HG03280 (cell line): ENCODE results near the gene PGLYRP2.

Experiments
- ATAC-seq: cut with Tn5 transposase; IDR thresholded peaks from one replicate; pipeline ENCODE4 v1.9.1; 2021; ENCODE audit warnings: mild to moderate bottlenecking, moderate library complexity; ENCODE audit not compliant: unreplicated experiment

PGLYRP2 gene

DNA sequence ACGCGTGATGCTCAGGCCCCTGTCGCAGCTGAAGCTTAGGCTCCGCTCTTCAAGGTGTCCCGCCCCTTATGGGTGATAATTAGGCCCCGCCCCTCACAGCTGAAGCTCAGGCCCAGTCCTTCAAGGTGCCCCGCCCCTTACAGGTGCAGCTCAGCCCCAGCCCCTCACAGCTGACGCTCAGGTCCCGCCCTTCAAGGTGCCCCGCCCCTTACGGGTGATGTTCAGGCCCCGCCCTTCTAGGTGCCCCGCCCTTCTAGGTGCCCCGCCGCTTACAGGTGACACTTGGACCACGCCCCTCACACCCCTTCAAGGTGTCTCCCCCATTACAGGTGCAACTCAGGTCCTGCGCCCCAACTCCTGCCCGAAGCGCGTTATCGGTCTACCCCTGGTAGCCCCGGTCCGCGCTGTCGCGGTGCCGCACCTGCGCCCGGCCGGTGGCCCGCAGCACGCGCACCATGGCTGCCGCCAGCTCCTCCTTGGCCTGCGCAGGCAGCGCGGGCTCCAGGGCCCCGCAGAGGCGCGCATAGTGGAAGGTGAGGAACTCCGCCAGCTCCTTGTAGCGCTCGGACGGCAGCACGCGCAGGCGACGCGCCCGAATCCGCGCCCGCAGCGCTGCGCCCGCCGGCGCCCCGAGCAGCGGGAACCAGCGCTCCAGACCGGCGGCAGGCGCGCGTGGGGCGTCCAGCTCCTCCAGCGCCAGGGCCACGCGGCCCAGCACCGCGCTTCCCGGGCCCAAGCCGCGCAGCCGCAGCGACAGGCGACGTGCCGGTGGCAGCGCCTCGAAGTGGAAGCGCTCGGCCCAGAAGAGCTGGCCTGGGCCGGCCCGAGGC lies 22.2 kb downstream of the PGLYRP2 start:
- ATAC-seq, result no peak

DNA sequence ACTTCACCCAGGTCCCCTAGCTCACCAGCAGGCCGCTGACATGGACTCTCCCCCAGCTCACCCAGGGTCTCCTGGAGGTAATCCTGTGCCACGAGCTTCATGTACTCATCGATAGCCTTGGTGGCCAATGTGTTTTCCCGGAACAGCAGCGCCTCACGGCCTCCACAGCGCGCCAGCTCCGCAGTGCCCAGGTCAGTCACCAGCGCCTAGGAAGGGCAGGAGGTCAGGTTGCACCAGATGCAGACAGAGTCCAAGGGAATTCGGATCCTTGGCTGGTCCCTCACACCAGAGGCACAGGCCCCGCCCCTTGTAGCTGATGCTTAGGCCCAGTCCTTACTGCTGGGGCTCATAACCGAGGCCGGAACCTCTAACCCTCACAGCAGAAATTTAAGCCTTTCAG lies 22.9 kb downstream of the PGLYRP2 start:
- no peak for ATAC-seq

DNA sequence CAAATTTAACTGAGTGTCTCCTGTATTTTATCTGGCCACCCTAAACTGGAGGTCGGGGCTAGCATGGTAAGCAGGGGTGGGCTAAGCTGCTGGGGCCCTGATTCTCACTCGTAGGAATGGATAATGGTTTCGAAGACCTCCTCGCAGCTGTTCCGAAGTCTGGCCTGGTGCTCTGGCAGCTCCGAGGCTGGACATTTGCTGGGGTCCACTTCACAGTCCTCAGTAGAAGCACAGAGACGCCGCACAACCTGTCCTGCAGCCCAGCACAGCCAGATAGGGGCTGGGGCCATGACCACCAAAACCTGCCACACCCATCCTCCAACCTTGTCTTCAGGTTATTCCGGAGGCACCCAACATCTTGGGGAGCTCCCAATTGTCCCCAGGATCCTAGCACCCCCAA lies 23.3 kb downstream of the PGLYRP2 start:
- no peak for ATAC-seq

DNA sequence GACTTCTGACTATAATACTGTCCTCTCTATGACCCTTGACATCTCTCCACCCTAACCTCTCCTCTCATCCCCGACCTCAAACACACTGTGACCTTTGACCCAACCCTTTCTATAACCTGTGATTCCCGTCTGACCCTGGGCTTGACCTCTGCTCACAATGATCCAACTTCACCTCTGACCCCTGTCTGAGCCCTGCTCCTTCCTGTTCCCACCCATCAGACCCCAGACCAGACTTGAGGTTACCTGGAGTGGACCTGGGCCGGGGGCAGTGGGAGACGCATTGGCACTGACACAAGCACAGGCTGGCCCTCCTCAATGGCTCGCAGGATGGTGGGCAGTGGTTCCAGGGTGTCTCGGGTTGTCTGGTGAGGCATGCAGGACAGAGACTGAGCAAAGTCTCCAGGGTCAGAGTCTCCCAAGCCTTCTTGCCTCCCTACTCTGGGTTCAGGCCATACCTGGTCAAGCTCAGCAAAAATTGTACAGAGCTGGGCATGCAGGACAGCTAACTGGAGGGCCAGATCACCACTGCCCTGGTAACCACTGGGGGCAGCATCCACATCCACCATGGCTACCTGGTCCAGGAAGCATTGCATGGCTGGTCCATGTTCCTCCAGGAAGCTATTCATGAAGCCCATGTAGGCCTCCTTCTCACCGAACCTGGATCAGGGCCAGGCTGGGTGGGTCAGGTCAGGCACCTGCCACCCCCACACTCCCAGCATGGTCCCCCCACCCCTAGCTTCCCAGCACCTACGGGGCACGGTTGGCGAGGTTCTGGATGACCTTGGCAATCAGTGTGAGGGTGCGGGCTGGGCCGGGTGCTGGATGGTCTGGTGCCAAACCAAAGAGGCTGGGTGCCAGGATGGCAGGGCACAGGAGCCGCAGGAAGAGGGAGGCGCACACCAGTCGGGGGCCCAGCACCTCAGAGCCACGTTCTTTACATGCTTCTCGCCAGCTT lies 25.1 kb downstream of the PGLYRP2 start:
- ATAC-seq, result no peak

DNA sequence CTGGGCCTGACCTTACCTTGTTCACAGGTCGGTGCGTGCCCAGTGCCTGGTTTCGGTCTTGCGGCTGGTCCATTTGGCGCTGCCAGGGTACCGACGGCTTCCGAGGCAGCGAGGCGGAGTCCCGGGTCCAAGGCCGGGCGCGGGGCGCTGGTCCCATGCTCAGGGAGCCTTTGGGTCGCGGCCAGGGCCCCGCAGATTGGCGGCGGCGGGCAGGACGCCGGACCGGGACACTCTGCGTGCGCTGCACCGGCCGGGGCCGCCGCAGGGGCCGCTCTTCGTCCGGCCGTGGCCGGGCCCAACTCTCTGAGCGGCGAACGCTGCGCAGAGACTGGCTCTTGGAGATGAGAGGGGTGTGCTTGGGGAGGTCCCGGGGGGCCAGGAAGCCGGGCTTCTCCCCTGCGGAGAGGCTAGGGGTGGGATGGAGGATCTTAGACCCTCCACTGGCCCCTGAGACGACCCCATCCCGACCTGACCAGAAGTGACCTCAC lies 26.2 kb downstream of the PGLYRP2 start:
- no peak for ATAC-seq

DNA sequence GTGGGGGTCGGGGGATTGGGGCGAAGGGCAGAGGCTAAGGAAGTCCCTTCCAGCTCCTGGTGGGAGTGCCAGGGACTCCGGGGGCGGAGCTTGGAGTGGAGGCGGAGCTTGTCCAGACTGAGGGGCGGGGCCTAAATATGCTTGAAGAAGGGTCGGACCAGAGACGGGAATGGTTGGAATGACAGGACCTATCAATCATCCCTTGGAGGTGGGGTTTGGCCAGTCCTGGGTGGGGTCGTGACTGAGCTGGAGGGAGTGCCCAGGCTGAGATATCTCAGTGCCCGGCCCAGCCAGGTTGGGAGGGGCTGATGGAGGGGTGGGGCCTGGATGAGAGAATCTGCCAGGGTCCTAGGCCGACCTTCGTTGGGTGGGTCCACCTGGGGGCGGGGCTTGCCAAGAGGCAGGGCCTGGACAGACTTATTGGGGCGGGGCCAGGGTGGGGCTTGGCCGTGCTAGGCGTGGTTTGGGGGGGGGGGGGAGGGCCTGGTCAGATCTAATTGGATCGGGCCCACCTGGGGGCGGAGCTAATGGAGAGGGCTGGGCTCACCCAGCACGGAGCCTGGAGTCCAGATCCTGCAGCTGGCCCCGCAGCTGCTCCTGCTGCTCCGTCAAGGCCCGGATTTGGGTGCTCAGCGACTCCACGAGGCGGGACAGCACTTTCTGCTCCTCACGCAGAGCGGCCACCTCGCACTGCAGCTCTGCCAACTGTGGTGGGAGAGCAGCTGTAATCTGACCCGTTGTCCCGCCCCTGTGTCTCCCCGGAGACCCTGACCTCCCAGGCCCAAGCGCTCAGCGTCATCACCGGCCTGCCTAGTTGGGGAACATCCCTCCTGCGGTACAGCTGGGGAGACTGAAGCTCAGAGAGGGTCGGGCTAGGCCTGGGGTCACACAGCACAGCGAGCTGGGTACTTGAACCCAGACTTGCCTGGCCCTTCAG lies 26.9 kb downstream of the PGLYRP2 start:
- no peak for ATAC-seq

DNA sequence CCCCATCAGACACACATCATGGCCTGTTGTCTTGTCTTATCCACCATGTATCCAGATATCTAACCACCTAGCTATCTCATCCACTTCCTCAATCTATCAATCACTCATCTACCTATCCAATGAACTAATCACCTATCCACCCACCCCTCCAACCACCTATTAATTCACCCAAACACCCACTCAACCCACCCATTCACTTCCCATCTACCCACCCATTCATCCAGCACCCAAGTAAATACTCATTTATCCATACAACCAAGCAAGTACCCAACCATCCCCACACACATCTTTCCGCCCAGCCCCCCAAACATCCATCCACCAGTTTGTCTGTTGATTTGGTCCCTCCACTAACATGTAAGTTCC lies 28.8 kb downstream of the PGLYRP2 start:
- ATAC-seq, result no peak

DNA sequence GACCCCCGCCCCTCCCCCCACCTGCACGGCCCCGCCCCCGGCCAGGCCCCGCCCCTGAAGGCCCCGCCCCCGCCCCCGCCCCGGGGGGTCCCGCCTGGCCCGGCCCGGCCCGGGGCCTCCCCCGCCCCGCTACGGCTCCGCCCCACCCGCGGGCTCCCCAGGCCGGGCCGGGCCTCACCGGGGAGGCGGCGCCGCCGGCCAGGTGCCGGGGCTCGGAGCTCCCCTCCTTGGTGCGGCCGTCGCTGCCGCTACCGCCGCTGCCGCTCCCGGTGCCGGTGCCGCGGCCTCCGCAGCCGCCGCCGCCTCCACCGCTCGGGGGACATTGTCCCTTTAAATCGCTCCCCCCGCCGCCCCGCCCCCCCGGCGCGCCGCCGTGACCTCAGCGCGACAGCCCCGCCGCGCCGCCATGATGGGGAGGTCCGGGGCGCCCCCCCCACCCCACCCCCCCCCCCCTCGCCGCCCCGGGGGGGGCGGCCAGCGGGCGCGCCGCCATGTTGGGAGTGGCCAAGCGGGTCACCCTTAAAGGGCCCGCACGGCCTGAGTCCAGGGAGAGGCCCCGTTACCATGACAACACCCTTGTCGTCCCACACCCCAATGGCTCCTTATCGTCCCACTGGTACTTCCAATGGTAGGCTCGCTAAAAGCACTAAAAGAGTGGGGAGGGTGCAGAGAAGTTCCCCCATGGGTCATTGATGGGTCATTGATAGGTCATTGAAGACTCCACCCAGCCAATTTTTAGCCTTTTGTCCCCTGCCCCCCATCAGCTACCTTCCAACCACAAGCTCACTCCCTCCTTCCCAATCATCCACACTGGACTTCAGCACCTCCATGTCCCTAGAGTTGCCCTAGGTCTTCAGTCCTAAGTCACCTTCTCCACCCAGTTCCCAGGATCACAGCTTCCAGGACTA lies 29.4 kb downstream of the PGLYRP2 start, which contains the start of gene WIZ:
WIZ (minus strand) TSS at position 337 of the 908 bp plus-strand sequence. CDS start 1,649 bp downstream, outside the sequence.
- ATAC-seq, result peak; percentile 57

DNA sequence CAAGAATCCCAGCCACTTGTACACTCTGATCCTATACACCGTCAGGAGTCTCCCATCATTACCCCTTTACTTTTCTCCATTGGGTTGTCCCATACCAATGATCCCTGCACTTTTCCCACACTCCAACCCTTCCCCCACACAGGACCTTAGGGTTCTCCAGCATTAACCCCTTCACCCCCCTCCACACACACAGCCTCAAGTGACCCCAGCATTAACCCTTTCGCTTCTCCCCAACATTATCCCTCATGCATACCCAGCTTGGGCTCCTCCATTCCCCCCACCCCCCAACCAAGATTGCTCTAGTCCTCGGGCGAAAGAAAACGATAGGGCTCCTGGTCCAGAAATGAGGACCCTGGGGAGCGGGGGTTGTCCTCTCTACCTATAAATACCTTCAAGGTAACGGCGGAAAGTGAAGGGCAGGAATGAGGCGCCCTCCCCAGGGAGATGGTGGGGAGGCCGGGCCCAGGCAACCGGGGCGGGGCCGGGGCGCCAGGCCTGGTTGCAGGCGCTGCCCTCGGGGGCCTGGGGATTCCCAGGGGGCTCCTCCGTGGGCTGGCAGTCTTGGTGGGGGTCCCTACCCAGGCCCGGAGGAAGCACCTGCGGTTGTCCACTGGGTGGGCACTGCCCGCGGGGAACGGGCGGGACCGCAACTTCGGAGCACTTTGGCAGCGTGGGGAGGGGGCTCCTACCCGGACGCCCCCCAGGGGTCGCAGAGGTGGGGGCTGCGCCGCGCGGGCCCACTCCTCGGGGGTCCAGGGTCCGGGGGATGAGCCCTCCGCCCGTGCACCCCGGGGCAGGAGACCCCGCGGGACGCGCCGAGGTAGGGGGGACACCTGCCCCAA lies 30.3 kb downstream of the PGLYRP2 start:
- peak; percentile 24 for ATAC-seq

DNA sequence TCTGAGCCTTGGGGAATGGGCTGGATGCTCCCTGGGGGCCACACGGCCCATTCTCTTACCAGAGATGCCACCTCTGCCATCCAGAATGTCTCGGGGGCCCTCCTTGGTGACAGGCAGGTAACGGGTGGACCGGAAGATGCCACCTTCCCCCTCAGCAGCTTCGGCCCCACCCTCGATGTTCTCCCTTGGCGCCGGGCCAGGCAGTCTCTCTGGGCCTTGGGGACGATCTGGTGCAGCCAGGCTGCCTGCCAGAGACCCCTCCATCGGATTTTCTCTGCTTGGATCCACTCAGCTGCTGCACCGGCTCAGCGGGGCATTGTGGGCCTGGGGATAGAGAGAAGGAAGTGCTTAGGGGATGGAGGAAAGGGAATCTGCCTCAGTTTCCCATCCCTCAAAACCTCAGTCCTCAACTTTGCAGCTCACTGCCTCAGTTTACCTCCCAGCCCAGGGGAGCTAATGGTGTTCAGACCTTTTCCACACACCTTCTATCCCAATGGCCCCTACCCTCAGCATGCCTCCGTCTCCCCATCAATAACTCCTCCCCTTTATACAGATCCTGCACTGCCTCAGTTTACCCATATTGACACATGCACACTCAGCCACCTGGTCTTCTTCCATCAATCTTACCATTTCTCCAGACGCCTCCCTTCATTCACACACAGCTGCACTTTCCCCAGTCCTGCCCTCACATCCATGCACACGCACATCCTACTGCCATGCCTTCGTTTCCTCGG lies 31.1 kb downstream of the PGLYRP2 start:
- ATAC-seq, result no peak

DNA sequence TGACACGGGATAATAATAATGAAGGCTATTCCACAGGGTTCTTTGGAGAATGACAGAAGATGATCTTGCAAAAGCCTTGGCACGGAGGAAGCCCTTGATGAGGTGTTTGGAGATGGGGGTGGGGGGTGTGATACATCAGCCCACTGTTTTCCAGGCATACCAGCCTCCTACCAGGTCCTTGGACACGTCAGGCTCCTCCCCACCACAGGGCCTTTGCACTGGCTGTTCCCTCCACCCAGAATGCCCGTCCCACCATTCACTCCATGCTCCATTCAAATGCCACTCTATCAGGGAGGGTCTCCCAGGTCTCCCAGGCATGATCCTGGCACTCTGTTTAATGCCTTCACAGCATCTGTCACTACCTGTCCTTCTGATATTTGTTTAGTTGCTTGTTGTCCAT lies 32.2 kb downstream of the PGLYRP2 start:
- ATAC-seq, result no peak

DNA sequence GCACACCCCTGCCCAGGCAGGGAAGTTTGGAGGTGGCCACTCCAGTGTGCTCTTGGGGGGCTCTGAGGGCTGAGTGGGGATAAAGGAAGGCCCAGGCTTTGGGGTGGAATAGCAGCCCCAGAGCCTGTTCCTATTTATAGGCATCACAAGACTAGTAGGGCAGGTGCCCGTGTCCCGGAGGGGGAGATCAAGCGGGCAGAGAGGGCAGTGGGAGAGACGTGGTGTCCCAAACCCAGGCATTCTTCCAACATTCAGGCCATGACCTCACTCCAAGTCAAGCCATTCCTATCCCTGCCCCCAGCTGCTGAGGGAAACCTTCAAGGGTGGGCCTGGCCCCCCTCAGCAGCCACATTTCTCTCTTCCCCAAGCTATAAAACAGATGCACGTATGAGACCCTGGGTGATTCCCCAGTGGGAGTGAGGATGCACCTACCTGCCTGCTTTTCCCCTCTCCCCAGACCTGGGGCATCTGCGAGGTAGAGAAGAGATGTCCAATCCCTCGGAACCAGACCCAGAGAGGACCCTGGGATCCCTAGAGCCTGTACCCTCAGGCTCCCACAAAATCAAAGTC lies 33.4 kb downstream of the PGLYRP2 start:
- ATAC-seq, result no peak

DNA sequence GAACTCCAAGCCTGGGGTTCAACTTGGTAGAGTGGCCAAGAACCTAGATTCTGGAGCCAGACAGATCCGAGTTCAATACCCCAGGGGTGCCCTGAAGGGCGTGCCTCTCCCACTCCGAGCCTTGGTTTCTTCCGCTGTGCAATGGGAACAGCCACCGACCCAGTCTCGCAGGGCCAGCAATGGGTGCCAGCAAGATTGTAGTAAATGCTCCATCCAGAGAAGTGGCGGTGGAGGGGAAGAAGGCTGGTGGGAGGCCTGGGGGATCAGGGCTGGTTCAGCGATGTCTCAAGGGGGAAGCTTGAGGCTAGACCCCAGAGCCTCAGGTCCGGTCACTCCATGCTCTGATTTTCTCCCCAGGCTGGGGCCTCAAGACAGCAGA lies 34.1 kb downstream of the PGLYRP2 start:
- ATAC-seq, result no peak

DNA sequence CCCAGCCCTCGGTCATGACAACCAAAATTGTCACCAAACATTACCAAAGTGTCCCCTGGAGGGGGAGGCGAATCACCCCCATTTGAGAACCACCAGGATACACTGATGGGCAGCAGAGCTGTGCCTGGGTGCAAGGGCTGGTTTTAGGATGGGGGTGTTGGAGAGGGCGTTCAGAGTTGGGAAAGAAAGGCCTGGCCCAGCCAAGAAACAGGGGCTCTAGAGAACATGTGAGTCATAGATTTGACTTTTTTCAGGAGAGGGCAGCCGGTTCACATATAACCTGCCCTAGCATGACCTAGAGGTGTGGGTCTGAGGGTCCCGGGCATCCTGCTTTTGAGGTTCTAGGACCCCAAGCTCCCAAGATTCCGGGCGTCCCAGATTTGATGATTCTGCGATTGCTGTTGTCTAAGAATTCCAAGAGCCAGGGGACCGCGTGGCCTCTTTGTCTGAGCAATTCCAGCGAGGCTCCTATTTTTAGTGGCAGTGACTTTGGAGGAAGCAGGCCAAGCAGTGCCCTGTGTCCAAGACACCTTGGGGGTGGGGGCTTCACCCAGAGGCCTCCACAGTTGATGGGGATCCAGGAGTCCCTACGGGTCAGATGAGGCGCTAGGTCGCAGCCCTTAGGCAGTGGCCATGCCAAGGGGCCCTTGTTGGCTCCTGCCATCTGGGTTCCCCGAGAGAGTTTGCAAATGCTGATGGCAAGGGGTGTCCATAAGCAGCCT lies 34.6 kb downstream of the PGLYRP2 start:
- ATAC-seq, result no peak

DNA sequence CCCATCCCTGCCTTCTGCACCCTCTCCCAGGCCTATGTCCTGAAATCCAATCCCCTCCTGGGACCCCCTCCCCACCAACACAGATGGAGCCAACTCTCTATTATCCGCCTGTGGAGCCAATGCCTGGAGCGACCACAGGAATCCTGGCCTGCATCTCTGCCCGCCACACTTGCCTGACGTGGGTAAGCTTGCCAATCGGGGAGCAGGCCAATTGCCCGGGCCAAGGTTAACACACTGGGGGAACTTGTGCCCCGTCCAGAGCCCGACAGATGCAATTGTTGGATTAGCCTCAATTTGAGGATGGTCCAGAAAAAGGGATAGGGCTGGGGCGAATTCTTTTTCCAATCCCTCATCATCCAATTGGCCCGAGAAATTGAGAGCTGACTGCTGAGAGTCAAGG lies 35.5 kb downstream of the PGLYRP2 start:
- ATAC-seq, result no peak

DNA sequence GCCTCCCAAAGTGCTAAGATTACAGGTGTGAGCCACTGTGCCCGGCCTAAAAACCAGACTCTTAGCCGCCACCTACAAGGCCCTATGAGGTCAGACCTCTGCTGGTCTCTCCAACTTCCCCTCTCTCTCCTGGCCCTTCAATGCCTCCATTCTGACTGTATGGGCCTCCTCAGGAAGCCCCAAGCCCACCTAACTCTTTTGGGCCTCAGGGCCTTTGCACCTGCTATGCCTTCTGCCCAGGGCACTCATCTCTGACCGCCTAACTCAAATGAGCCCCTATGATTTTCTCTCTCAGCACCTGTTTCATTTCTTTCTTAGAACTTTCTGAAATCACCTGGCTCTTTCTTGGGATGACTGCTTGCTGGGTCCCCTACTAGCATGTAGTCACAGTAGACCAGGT lies 36.0 kb downstream of the PGLYRP2 start:
- ATAC-seq, result no peak
